Transverse colon (tissue), 4 donors: ENCODE results near the gene SLC7A10. TPM values are rescaled to one million over a fixed set of nuclear protein-coding genes. Genes with fewer than 3 reads are reported as not detected.

Source experiments
- DNase-seq: peaks from one replicate; pipeline ENCODE4 v3.0.0-alpha.2; 2019
- H3K27ac ChIP-seq, 4 donors: fragments of 200-600 bp; sonication (generic); 2 replicates each; pipeline ENCODE4 v1.5.1; 2016 to 2018; ENCODE audit warnings: inconsistent platforms in 4 of 4
- H3K27me3 ChIP-seq: fragments of 200-600 bp; sonication (generic); 2 replicates; pipeline ENCODE4 v1.5.1; 2017; ENCODE audit warnings: inconsistent platforms
- H3K36me3 ChIP-seq, 4 donors: fragments of 200-600 bp; sonication (generic); 2 replicates each; pipeline ENCODE4 v1.5.1; 2017 to 2019; ENCODE audit warnings: inconsistent platforms in 4 of 4
- H3K4me1 ChIP-seq, 4 donors: fragments of 200-600 bp; sonication (generic); 2 replicates each; pipeline ENCODE4 v1.5.1; 2017 to 2020; ENCODE audit warnings: inconsistent platforms in 4 of 4
- H3K4me3 ChIP-seq, 4 donors: fragments of 200-600 bp; sonication (generic); 1 replicate in 1 of 4; 2 replicates in 3 of 4; pipeline versions ENCODE4 v1.5.1 to v1.6.1; 2017 to 2019; ENCODE audit warnings: inconsistent platforms in 4 of 4
- H3K9me3 ChIP-seq, 2 donors: fragments of 200-600 bp; sonication (generic); 2 replicates each; pipeline ENCODE4 v1.5.1; 2017 to 2019; ENCODE audit warnings: inconsistent platforms in 2 of 2
- CTCF ChIP-seq, 5 experiments: fragments of 200-600 bp in 3 of 5; fragments of 450-650 bp in 2 of 5; sonication (generic) in 3 of 5; IDR thresholded peaks; 1 replicate in 2 of 5; 2 replicates in 3 of 5; pipeline ENCODE4 v1.5.1; 2016 to 2017; ENCODE audit warnings: antibody characterized with exemption in 5 of 5, inconsistent platforms in 3 of 5, mild to moderate bottlenecking in 2 of 5, moderate library complexity in 1 of 5
- EP300 ChIP-seq: sonication (generic); formaldehyde crosslinking; IDR thresholded peaks from one replicate; pipeline ENCODE4 v1.6.1; 2017; ENCODE audit warnings: antibody characterized with exemption, low read depth
- POLR2A ChIP-seq: fragments of 450-650 bp; IDR thresholded peaks from one replicate; pipeline ENCODE4 v1.6.1; 2016; ENCODE audit warnings: antibody characterized with exemption, mild to moderate bottlenecking, moderate library complexity
- POLR2AphosphoS5 ChIP-seq, 3 donors: sonication (generic); formaldehyde crosslinking; IDR thresholded peaks; one replicate each; pipeline ENCODE4 v1.6.1; 2016; ENCODE audit warnings: antibody characterized with exemption in 3 of 3
- WGBS, 2 donors: methylation state at CpG; one replicate each; pipeline ENCODE4 v1.1.5; 2018; ENCODE audit warnings: low coverage in 1 of 2; 5-methylcytosine and 5-hydroxymethylcytosine counted together
- in situ Hi-C, 4 donors: fragments of 200-750 bp; cut with MboI; loops; one replicate each; pipeline versions ENCODE4 v1.15.0 to v1.15.1; 2017; ENCODE audit warnings: low sequenced_read_pairs in 3 of 4, low pct_ligation_motif_present in 1 of 4, low pct_unique_long_range_greater_than_20kb in 1 of 4
- intact Hi-C: fragments of 100-400 bp; cut with DNase I; formaldehyde crosslinking; loops from one replicate; pipeline ENCODE4 v1.15.1; 2023; ENCODE audit warnings: low total_unique reads
- total RNA-seq, 4 donors: library from RNA; depleted of rRNA; stranded (reverse); fragments of >200 nt; gene quantifications; one replicate each; pipeline ENCODE4 v1.1.0, GENCODE V29; 2016

Gene SLC7A10
- total RNA-seq, 4 donors from 2014 or later, result 0.48 TPM; not detected in 3

GRCh38 chr19:33189453-33189852 lies 36.2 kb downstream of the SLC7A10 start:
- DNase-seq, result no peak
- H3K4me3 ChIP-seq, result no peak overlapping the region
- H3K36me3 ChIP-seq, result no peaks in the 10 kb centered on the region
- in situ Hi-C loops (no loop called here), intact Hi-C loops (no loop called here)
- H3K9me3 ChIP-seq, result no peaks in the 10 kb centered on the region
- WGBS, 2 donors, result 0% methylated on average over 1 of the region's 1 CpG; no CpG with 5 or more reads in 1 of the 2 donors
- peaks cover 0 to 13% (median 6%) of the 10 kb centered on the region in 4 donors for H3K4me1 ChIP-seq
- no peak overlapping the region for H3K27ac ChIP-seq
- TF ChIP-seq POLR2AphosphoS5 (IDR thresholded peaks at IDR 0.05) (no peak), EP300 (no peak), CTCF (IDR thresholded peaks at IDR 0.05) (no peak), POLR2A (no peak)
- peaks cover 19% of the 10 kb centered on the region for H3K27me3 ChIP-seq

- no peak overlapping the region for H3K4me3 ChIP-seq
- H3K9me3 ChIP-seq, result no peaks in the 10 kb centered on the region
- in situ Hi-C loops (no loop called here), intact Hi-C loops (no loop called here)
- H3K27ac ChIP-seq, result no peak overlapping the region
- H3K36me3 ChIP-seq, result no peaks in the 10 kb centered on the region
- peaks cover 1% of the 10 kb centered on the region for H3K27me3 ChIP-seq
- 20 to 27% methylated on average over 1 to 8 of the region's 8 CpGs for WGBS, 2 donors
- DNase-seq, result peak; percentile 77
- H3K4me1 ChIP-seq, result peaks cover 0 to 13% (median 6%) of the 10 kb centered on the region in 4 donors
- TF ChIP-seq POLR2A, result no peak
- TF ChIP-seq EP300, result no peak
- no peak for TF ChIP-seq CTCF (IDR thresholded peaks at IDR 0.05)
- TF ChIP-seq POLR2AphosphoS5 (IDR thresholded peaks at IDR 0.05), result no peak
Observed at GRCh38 chr19:33187183-33187540, 38.5 kb downstream of the SLC7A10 start.

- Histone ChIP-seq H3K9me3 (no peaks in the 10 kb centered on the region), H3K4me1 (peaks cover 0 to 13% (median 6%) of the 10 kb centered on the region in 4 donors), H3K27me3 (no peaks in the 10 kb centered on the region), H3K27ac (no peak overlapping the region), H3K36me3 (no peaks in the 10 kb centered on the region), H3K4me3 (no peak overlapping the region)
- in situ Hi-C loops, result no loop called here
- DNase-seq, result no peak
- intact Hi-C loops, result no loop called here
- WGBS, 2 donors, result 43 to 60% methylated on average over 4 to 11 of the region's 11 CpGs
- no peak for TF ChIP-seq EP300
- no peak for TF ChIP-seq POLR2A
- no peak for TF ChIP-seq POLR2AphosphoS5 (IDR thresholded peaks at IDR 0.05)
- TF ChIP-seq CTCF (IDR thresholded peaks at IDR 0.05), result no peak
Observed at GRCh38 chr19:33186431-33187182, 39.0 kb downstream of the SLC7A10 start.

DNA sequence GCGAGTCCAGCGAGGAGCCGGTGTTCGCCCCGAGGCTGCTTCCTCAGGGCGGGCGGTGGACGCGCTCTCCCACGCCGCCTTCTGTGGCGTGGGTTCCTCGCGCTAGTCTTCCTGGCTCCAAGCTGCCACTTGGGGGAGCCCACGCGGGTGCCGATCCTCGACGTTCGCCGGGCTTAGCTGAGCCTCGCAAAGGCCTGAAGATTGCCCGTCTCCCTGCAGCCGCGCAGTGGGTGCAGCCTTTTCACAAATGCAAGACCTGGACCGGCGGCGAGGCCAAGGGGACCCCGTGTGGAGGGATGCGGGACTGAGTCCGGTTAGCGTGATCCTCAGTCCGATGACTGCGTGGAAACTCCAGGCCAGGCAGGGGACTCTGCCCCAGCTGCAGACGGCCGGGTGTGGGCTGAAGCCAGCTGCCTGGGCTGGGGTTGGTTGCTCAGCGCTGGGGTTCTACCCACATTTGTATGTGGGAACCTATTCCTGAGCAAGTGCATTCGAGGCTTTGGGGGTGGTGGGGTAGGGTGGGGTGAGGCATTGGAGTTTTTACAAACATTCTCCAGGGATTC lies 48.2 kb downstream of the SLC7A10 start:
- intact Hi-C loops, result no loop called here
- Histone ChIP-seq H3K9me3 (no peaks in the 10 kb centered on the region), H3K4me1 (peaks cover 9 to 28% (median 22%) of the 10 kb centered on the region in 4 donors), H3K27ac (peak overlapping the region; percentile 90 to 95 (median 94)), H3K4me3 (peak overlapping the region; percentile 35 to 89 (median 71)), H3K36me3 (no peaks in the 10 kb centered on the region), H3K27me3 (no peaks in the 10 kb centered on the region)
- DNase-seq, result no peak
- 1% methylated on average over 36 of the region's 38 CpGs; no CpG with 5 or more reads in 1 of the 2 donors for WGBS, 2 donors
- peak; percentile 38 to 70 (median 48) for TF ChIP-seq CTCF (IDR thresholded peaks at IDR 0.05)
- TF ChIP-seq POLR2AphosphoS5 (IDR thresholded peaks at IDR 0.05), result no peak
- no peak for TF ChIP-seq POLR2A
- no peak for TF ChIP-seq EP300
- in situ Hi-C loops, result no loop called here
